GM12878 (cell line): ENCODE data around the gene RCAN2.

Experiments used
- BCL11A ChIP-seq: IDR thresholded peaks from 2 replicates; pipeline ENCODE4 v1.6.1; 2011; ENCODE audit warnings: low read depth, low read length
- CREB1 ChIP-seq: IDR thresholded peaks from 2 replicates; pipeline ENCODE4 v1.6.1; 2012; ENCODE audit warnings: low read depth, mild to moderate bottlenecking, inconsistent platforms
- CTCF ChIP-seq, 3 experiments: IDR thresholded peaks in 2 of 3; conservative IDR thresholded peaks in 1 of 3; 2 replicates each; pipeline ENCODE4 v1.5.1; 2011; ENCODE audit warnings: low read depth in 3 of 3, low read length in 3 of 3, mild to moderate bottlenecking in 3 of 3, control low read depth in 2 of 3, moderate library complexity in 2 of 3, inconsistent platforms in 1 of 3, mixed read lengths in 1 of 3; ENCODE audit not compliant: control insufficient read depth in 2 of 3, insufficient read depth in 1 of 3; ENCODE audit errors: extremely low read depth in 1 of 3
- ELK1 ChIP-seq: IDR thresholded peaks from 2 replicates; pipeline ENCODE4 v1.6.1; 2012; ENCODE audit warnings: low read depth, low read length, improper control_type of control experiment
- EZH2 ChIP-seq: IDR thresholded peaks from 2 replicates; pipeline ENCODE4 v1.6.1; 2012; ENCODE audit warnings: low read depth, mild to moderate bottlenecking, control low read depth, inconsistent platforms, low read length, borderline replicate concordance; ENCODE audit not compliant: control insufficient read depth
- FOS ChIP-seq: IDR thresholded peaks from 3 replicates; pipeline ENCODE4 v1.6.1; 2011; ENCODE audit warnings: borderline replicate concordance; ENCODE audit not compliant: insufficient read length; ENCODE audit errors: extremely low read depth
- FOXM1 ChIP-seq: IDR thresholded peaks from 2 replicates; pipeline ENCODE4 v1.6.1; 2012; ENCODE audit warnings: low read depth, mild to moderate bottlenecking, inconsistent platforms, low read length, moderate library complexity
- GABPA ChIP-seq: IDR thresholded peaks from 2 replicates; pipeline ENCODE4 v1.6.1; 2014; ENCODE audit warnings: antibody characterized with exemption, low read depth, mild to moderate bottlenecking, inconsistent platforms
- KDM1A ChIP-seq: fragments of 200-600 bp; sonication (generic); IDR thresholded peaks from 2 replicates; pipeline ENCODE4 v1.6.1; 2016; ENCODE audit warnings: borderline replicate concordance
- KLF5 ChIP-seq: fragments of 450-650 bp; IDR thresholded peaks from 2 replicates; pipeline ENCODE4 v1.6.1; 2014; ENCODE audit warnings: mild to moderate bottlenecking; ENCODE audit not compliant: partially characterized antibody
- PAX8 ChIP-seq: fragments of 450-650 bp; IDR thresholded peaks from 2 replicates; pipeline ENCODE4 v1.6.1; 2017; ENCODE audit warnings: mild to moderate bottlenecking, moderate library complexity
- RBBP5 ChIP-seq: fragments of 200-600 bp; sonication (generic); conservative IDR thresholded peaks from 2 replicates; pipeline ENCODE4 v1.6.1; 2016

- TF ChIP-seq FOXM1 (no peak), KLF5 (no peak), EZH2 (no peak), ELK1 (no peak), GABPA (no peak), KDM1A (no peak), PAX8 (no peak), RBBP5 (no peak), CREB1 (0 out of 2 replicates have a peak, but pooled peaks have one; percentile 26), FOS (no peak), CTCF (IDR thresholded peaks at IDR 0.05 in 2 of 3, conservative IDR thresholded peaks at IDR 0.05 in 1 of 3; ENCODE audit: control insufficient read depth in 2 of 3, extremely low read depth in 1 of 3, insufficient read depth in 1 of 3, low read depth in 3 of 3, low read length in 3 of 3) (no peak), BCL11A (no peak)
These were observed 220.9 kb downstream of the RCAN2 start for GRCh38 chr6:46270336-46270735.
